A172 (cell line): ENCODE data around the gene SGSH. TPM values are rescaled to one million over a fixed set of nuclear protein-coding genes. Genes with fewer than 3 reads are reported as not detected.
"Not testable (repeated sequence)": the region's sequence is repeated elsewhere in the genome, so short reads cannot be mapped to it uniquely, and the experiment has no call there.

Experiments
- DNase-seq: peaks from one replicate; pipeline ENCODE4 v3.0.0-alpha.2; 2015; ENCODE audit warnings: low spot score
- total RNA-seq: library from RNA; depleted of rRNA; stranded (reverse); fragments of >200 nt; shearing (Covaris generic); gene quantifications from 2 replicates; pipeline ENCODE4 v1.2.3, GENCODE V29; 2014

The SGSH gene
- total RNA-seq, 1 experiment from 2014 or later, result 16.5 TPM

DNA sequence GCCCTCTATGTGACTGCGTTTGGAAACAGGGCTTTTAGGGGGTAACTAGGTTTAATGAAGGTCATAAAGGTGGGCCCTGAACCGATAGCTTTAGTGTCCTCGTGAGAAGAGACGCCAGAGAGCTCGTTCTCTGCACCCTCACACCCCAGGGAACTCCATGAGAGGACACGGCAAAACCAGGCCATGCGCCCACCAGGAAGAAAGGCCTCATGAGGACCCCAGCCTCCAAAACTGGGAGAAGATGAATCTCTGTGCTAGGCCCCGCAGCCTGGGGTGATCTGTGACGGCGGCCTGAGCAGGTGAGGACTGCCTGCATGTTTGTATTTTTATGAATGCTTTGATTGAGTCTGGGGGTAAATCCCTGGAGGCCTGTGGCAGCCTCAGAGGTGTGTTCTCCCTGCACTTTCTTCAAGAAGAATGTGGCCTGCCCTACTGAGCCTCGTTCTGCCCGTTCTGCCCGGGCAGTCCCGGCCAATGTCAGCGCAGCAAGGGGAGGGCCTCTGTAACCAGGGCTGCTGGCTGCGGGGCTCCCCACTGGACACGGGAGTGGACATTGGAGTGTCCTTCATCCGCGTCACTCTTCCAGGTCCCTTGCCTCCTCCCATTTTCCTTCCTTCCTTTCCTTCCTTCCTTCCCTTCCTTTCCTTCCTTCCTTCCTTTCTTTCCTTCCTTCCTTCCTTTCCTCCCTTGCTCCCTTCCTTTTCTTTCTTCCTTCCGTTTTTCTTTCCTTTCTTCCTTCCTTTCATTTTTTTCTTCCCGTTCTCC is 33.7 kb upstream of the SGSH start:
- DNase-seq, result no peak

DNA sequence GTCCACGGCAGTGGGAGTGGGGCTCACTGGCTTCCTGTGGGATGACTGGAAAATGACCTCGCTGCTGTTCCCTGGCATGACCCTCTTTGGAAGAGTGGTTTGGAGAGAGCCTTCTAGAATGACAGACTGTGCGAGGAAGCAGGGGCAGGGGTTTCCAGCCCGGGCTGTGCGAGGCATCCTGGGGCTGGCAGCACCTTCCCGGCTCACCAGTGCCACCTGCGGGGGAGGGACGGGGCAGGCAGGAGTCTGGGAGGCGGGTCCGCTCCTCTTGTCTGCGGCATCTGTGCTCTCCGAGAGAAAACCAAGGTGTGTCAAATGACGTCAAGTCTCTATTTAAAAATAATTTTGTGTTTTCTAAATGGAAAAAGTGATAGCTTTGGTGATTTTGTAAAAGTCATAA is 32.7 kb upstream of the SGSH start:
- DNase-seq, result no peak

- DNase-seq, result no peak
These were observed 31.8 kb upstream of the SGSH start for GRCh38 chr17:80251966-80252365.

DNA sequence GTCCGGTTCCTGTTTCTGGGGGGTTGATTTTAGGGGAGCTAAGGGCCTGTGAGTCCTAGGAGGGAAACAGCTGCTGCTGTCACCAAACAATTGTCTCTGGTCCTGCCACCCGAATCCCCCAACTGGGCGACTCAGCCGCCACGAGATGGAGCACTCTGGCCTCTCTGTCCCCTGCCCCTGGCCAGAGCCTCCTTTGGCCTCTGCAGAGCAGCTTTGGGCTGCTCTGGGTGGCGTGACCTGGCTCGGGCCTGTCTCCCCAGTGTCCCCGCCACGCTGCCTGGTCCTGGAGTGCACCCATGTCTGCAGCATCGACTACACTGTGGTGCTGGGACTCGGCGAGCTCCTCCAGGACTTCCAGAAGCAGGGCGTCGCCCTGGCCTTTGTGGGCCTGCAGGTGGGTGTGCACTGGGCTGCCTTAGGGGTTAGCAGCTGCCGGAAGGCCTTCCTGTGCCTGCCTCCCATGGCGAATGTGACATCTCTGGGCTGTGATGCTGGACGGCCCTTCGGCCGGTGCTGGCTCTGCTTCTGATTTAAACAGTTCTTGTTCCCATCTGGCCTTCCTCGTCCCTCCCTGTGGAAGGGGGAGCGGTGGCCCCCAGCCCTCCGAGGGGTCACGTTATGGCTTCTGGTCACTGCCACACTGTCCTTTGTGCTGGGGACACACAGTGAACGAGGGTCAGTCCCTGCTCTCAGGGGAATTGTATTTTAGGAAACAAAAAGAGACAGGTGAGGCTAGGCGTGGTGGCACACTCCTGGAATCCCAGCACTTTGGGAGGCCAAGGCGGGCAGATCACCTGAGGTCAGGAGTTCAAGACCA is 29.0 kb upstream of the SGSH start:
- DNase-seq, result no peak

GRCh38 chr17:80248001-80248893 is 28.1 kb upstream of the SGSH start:
- no peak for DNase-seq

GRCh38 chr17:80247561-80247960 is 27.4 kb upstream of the SGSH start:
- DNase-seq, result no peak

- DNase-seq, result no peak
These were observed 26.6 kb upstream of the SGSH start for GRCh38 chr17:80246726-80247125.

DNA sequence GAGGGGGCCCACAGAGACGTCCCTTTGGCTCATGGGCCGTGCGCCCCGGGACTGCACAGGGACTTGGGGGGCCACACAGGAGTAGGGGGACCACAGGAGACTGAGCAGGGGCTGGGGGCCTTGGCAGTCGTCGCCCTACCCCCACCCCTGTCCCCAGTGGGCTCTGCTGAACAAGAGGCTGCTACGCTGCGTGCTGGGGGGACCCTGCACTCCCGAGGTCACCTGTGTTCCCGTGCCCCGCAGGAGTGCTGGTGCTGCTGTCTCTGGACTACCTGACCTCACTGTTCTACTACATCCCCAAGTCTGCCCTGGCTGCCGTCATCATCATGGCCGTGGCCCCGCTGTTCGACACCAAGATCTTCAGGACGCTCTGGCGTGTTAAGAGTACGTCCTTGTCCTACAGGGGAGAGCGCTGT is 26.1 kb upstream of the SGSH start:
- no peak for DNase-seq

GRCh38 chr17:80245566-80246265 is 25.6 kb upstream of the SGSH start:
- no peak for DNase-seq

- DNase-seq, result no peak
These were observed 24.9 kb upstream of the SGSH start for GRCh38 chr17:80244871-80245509.

GRCh38 chr17:80244448-80244847 is 24.3 kb upstream of the SGSH start:
- DNase-seq, result not testable (repeated sequence)

GRCh38 chr17:80243526-80244433 is 23.6 kb upstream of the SGSH start:
- DNase-seq, result no peak

DNA sequence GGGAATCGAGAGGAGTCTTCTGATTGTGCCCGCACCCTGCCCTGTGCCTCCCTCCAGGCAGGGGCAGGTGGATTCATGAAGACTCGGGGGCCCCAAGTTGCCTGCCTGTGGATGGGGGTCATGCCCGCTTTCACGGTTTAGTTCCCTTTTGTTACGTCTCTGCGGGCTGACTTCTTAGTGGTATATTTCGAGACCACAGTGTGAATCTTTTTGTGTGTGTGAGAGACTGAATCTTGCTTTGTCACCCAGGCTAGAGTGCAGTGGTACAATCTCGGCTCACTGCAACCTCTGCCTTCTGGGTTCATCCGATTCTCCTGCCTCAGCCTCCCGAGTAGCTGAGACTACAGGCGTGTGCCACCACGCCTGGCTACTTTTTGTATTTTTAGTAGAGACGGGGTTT is 22.4 kb upstream of the SGSH start:
- no peak for DNase-seq

GRCh38 chr17:80237386-80237785 is 17.3 kb upstream of the SGSH start:
- no peak for DNase-seq

DNA sequence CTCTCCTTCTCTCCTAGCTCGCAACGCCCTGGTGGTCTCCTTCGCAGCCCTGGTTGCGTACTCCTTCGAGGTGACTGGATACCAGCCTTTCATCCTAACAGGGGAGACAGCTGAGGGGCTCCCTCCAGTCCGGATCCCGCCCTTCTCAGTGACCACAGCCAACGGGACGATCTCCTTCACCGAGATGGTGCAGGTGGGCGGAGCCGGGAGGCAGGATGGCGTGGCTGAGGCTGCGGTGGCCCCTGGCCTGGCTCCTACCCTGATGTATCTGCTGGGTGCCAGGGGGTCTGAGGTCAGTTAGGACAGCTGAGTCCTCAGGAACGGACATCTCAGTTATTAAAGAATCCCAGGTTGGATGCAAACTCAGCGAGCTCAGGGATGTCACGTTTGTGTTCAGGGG is 16.8 kb upstream of the SGSH start:
- no peak for DNase-seq

DNA sequence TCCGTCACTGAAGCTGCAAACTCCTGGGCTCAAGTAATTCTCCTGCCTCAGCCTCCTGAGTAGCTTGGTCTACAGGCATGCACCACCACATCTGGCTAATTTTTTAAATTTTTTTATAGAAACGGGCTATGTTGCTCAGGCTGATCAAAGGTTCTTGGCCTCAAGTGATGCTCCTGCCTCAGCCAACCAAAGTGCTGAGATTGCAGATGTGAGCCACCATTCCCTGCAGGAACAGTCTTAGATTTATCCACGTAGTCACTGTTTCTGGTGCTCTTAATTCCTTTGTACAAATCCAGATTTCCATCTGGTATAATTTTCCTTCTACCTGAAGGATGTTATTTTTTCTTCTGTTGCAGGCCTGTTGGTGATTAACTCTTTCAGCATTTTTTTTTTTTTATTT is 13.1 kb upstream of the SGSH start:
- no peak for DNase-seq

- DNase-seq, result no peak
These were observed 12.3 kb upstream of the SGSH start for GRCh38 chr17:80232438-80232837.

DNA sequence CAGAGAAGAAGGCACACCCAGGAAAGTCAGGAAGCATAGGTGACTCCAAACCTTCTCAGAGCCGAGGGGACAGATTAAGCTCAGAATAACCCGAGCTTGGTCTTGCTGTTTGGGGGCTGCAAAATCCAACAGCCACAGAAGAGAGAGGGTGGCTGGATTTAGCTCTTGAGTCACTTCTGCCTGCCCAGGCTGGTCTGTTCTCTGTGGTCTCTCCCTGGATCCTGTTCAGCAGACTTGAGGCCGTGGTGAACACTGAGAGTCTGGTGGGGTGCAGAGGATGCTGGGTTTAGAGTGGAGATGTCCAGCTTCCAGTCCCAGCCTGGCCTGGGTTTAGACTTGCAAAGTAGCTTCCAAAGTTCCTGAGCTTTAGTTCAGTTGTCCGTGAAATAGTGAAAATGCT is 8.9 kb upstream of the SGSH start:
- no peak for DNase-seq

DNA sequence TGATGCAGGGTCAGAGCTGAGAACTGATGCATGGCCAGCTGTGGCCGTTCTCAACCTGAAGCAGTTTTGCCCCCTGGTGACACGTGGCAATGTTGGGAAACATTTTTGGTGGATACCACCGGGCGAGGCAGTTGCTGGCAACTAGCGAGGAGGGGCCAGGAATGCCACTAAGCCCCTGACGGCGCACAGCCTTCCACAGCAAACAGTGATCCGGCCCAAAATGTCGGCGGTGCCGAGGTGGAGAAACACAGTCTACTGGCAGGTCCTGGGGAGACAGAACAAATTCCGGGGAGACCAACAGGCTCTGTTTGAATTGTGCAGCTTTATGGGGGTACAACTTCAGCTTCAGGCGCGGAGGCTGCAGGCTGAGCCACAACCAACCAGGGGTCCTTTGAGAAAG is 8.3 kb upstream of the SGSH start:
- no peak for DNase-seq

DNA sequence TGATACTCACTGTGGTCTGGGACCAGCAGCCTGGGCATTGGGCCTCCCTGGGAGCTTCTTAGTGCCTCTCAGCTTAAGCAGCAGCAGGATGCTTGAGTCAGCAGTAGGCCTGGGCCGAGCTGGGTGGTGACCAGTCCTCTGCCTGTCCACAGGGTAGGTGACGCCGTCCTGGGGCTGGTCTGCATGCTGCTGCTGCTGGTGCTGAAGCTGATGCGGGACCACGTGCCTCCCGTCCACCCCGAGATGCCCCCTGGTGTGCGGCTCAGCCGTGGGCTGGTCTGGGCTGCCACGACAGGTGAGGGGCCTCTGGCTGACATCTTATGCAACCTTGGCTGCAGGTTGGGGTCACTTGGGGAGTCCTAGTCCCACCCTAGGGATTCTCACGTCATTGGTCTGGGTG is 7.5 kb upstream of the SGSH start:
- no peak for DNase-seq
